Fibroblast of gingiva (primary cell): ENCODE measurements around the gene TMC8.
A peak's percentile ranks its signal among the peaks of the same experiment; 100 is the strongest.

Experiments used
- DNase-seq: peaks from one replicate; pipeline ENCODE4 v3.0.0-alpha.2; 2011; ENCODE audit warnings: low read depth

Gene TMC8

DNA sequence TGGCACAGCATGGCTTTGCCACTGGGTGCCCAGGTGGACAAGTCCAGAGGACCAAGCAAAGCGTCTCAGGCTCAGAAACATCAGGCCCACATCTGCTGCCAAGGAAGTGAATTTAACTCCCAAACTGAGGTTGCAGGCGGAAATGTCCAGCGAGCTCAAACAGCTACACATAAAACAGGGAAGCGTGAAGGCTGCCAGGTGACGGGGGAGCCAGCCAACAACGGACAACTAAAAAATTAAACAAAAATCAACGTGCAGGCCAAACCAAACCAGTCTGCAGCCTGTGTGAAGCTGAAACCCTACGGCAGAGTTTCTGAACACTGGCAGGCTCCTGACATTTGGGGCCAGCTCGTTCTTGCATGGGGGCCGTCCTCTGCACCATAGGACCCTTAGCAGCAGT, 53.8 kb downstream of the TMC8 start:
- DNase-seq = no peak

DNA sequence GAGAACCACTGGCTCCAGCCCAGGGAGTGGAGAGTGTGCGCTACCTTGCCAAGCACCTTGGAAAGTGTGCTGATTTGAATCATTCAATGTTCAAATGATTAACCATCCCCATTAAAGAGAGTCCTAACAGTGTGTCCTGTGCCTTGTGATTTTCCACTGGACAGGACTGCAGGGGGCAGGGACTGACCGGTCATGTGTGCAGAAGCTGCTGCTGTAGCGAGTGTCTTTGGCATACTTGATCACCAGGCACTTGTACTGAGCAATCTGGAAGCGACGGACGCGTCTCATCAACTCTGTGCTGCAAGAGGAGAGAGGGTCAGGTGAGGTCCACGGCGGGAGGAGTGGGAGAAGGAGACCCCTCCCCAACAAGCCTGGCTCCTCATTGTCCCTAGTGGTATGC, 54.3 kb downstream of the TMC8 start:
- no peak for DNase-seq

DNA sequence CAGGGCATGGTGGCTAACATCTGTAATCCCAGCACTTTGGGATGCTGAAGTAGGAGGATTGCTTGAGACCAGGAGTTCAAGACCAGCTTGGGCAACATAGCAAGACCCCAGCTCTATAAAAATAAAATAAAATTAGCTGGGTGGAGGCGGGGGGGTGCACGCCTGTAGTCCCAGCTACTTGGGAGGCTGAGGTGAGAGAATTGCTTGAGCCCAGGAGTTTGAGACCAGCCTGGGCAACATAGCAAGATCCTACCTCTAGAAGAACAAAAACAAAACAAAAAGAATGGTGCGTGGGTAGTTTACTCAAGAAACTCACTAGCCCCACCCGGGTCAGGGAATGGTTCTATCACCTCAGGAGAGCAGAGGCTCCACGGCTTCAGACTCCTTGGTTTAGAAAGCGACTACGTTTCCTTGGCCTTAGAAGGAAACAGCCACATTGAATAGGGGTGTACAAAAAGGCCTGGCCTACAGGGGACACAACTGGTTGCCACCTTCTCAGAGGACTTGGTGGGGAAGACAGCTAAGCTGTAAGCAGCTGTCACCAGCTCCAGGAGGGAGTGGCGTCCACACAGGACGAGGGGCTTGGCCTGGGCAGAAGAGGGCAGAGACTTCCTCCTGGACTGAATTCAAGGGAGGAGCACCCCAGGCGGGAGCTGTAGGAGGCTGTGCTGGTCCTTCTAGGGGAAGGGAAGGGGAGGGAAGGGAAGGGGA, 55.6 kb downstream of the TMC8 start:
- peak; percentile 41 for DNase-seq

DNA sequence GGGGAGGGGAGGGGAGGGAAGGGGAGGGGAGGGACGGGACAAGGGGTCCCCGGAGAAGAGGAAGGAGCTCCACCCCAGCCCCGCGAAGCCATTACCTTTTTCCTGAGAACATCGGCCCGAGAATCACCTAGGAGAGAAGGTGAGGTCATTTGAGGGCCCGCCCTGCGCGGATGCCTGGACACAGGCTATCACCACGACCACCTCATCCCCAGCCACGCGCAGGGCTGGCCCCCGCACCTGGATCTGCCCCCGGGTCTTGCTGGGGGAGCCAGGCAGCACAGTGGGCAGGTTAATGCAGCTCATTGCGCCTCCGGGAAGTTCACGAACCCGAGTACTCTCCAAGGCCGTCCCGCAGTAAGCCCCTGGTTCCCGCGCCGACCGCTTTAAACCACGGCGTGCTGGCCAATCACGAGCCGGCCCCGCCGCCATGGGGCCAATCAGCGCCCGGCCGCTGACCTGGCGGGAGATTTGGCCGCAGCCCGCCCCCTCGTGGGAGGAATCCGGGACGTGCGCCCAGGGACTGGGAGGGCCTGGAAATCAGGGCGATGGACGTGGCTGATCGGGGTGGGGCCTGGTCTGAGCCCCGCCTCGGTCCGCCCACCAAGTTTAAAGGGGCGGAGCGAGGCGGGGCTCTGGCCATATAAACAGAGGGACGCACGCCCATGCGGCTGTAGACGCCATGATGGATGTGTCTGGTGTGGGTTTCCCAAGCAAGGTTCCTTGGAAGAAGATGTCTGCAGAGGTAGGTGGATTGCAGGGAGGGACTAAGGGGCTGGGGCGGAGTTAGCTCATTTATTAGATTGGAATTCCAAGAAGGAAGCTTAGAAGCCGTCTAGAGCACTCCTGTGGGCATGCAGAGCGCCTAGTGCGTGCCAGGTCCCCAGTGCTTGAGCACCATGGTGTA, 56.4 kb downstream of the TMC8 start, which contains the start of the genes AFMID and TK1:
AFMID (plus strand) TSS at position 671 of the 904 bp plus-strand sequence; CDS start at position 680, 9 bp downstream.
TK1 (minus strand) TSS at position 361 of the 904 bp plus-strand sequence; CDS start at position 303, 58 bp downstream.
- DNase-seq = peak; percentile 95
